PC-3 (cell line): ENCODE measurements around the gene PARD6B. TPM values are rescaled to one million over a fixed set of nuclear protein-coding genes. Genes with fewer than 3 reads are reported as not detected.
"Not testable (repeated sequence)": the region's sequence is repeated elsewhere in the genome, so short reads cannot be mapped to it uniquely, and the experiment has no call there.

Source experiments
- ATAC-seq: fragments of 200-7000 bp; cut with Tn5 transposase; 2 replicates; pipeline ENCODE4 v1.9.1; 2020; ENCODE audit warnings: mild to moderate bottlenecking, moderate library complexity
- BruUV-seq: library from RNA; stranded (reverse); fragments of 400-500 nt; replicated peaks from 2 replicates; lab custom pipeline; 2021; lab: Mats Ljungman, UMichigan
- CTCF ChIA-PET: fragments of 300-600 bp; sonication (Branson Sonifier 250); formaldehyde crosslinking; loops from one replicate; lab custom pipeline; 2022; ENCODE audit warnings: antibody characterized with exemption; lab: Charles Lee
- POLR2A ChIA-PET: fragments of 300-600 bp; sonication (Branson Sonifier 250); formaldehyde crosslinking; loops from one replicate; lab custom pipeline; 2022; ENCODE audit warnings: antibody characterized with exemption; ENCODE audit not compliant: unreplicated experiment; lab: Charles Lee
- DNase-seq: peaks from one replicate; pipeline ENCODE4 v3.0.0-alpha.2; 2015
- H2AFZ ChIP-seq: fragments of 300-600 bp; sonication (generic); 2 replicates; pipeline ENCODE4 v1.6.0; 2016; ENCODE audit warnings: antibody characterized with exemption, low read length
- H3F3A ChIP-seq: fragments of 300-600 bp; sonication (generic); one replicate; pipeline ENCODE4 v1.6.0; 2017; ENCODE audit warnings: antibody characterized with exemption, low read length, control low read depth, mild to moderate bottlenecking; ENCODE audit not compliant: unreplicated experiment
- H3K27ac ChIP-seq: fragments of 300-600 bp; sonication (generic); 2 replicates; pipeline ENCODE4 v1.5.1; 2016; ENCODE audit warnings: mild to moderate bottlenecking, low read length
- H3K27me3 ChIP-seq: fragments of 300-600 bp; sonication (generic); 2 replicates; pipeline ENCODE4 v1.6.1; 2016; ENCODE audit warnings: low read length, mixed read lengths
- H3K36me3 ChIP-seq: fragments of 300-600 bp; sonication (generic); 2 replicates; pipeline ENCODE4 v1.6.1; 2016; ENCODE audit warnings: low read depth, mixed run types, low read length, mixed read lengths
- H3K4me1 ChIP-seq: fragments of 300-600 bp; sonication (generic); 2 replicates; pipeline ENCODE4 v1.5.1; 2016; ENCODE audit warnings: low read length; ENCODE audit not compliant: insufficient read depth
- H3K4me2 ChIP-seq: fragments of 300-600 bp; sonication (generic); 2 replicates; pipeline ENCODE4 v1.6.0; 2016; ENCODE audit warnings: low read length
- H3K4me3 ChIP-seq: fragments of 300-600 bp; sonication (generic); 2 replicates; pipeline ENCODE4 v1.5.1; 2016; ENCODE audit warnings: mild to moderate bottlenecking, low read length, mixed read lengths
- H3K79me2 ChIP-seq: fragments of 300-600 bp; sonication (generic); 2 replicates; pipeline ENCODE4 v1.6.1; 2017; ENCODE audit warnings: low read length, mixed read lengths
- H3K9ac ChIP-seq: fragments of 300-600 bp; sonication (generic); 2 replicates; pipeline ENCODE4 v1.6.0; 2016; ENCODE audit warnings: mild to moderate bottlenecking, low read length
- H3K9me2 ChIP-seq: fragments of 300-600 bp; sonication (generic); replicated peaks from 2 replicates; pipeline ENCODE4 v1.6.1; 2016; ENCODE audit warnings: mixed run types, low read length, mixed read lengths
- H3K9me3 ChIP-seq: fragments of 300-600 bp; sonication (generic); 2 replicates; pipeline ENCODE4 v1.6.1; 2016; ENCODE audit warnings: low read length, mixed read lengths
- H4K20me1 ChIP-seq: fragments of 300-600 bp; sonication (generic); 2 replicates; pipeline ENCODE4 v1.6.1; 2016; ENCODE audit warnings: low read length, mixed read lengths
- CTCF ChIP-seq: fragments of 300-600 bp; sonication (generic); conservative IDR thresholded peaks from 2 replicates; pipeline ENCODE4 v1.5.1; 2017; ENCODE audit warnings: antibody characterized with exemption, low read depth, mild to moderate bottlenecking, low read length
- EZH2 ChIP-seq: fragments of 300-600 bp; sonication (generic); IDR thresholded peaks from one replicate; pipeline ENCODE4 v1.6.1; 2017; ENCODE audit warnings: antibody characterized with exemption, mild to moderate bottlenecking, low read length; ENCODE audit not compliant: unreplicated experiment
- EZH2phosphoT487 ChIP-seq: fragments of 300-600 bp; sonication (generic); IDR thresholded peaks from 2 replicates; pipeline ENCODE4 v1.6.1; 2018; ENCODE audit warnings: mild to moderate bottlenecking, antibody characterized with exemption, low read length, borderline replicate concordance
- intact Hi-C: fragments of 100-400 bp; cut with micrococcal nuclease; formaldehyde crosslinking; loops from 2 replicates; pipeline ENCODE4 v1.9.0; 2023
- total RNA-seq: library from RNA; depleted of rRNA; stranded (reverse); fragments of >200 nt; gene quantifications from 2 replicates; pipeline ENCODE4 v1.2.3, GENCODE V29; 2014

Gene PARD6B
- total RNA-seq, 1 experiment from 2014 or later = 4.3 TPM

- ChIA-PET CTCF (no interaction called here), POLR2A (interaction anchor here (0.7 kb wide), 1 partner anchor 385 kb away, joined by 6 read pairs; no protein-coding TSS in a partner anchor)
- Histone ChIP-seq H3K27me3 (no peaks in the 10 kb centered on the region), H2AFZ (no peak overlapping the region), H3K4me3 (no peak overlapping the region), H3K9me2 (no peaks in the 10 kb centered on the region), H3K36me3 (no peaks in the 10 kb centered on the region), H3K4me1 (no peaks in the 10 kb centered on the region), H3K79me2 (no peaks in the 10 kb centered on the region), H3F3A (no peaks in the 10 kb centered on the region), H3K4me2 (no peak overlapping the region), H4K20me1 (no peaks in the 10 kb centered on the region), H3K27ac (no peak overlapping the region), H3K9me3 (no peaks in the 10 kb centered on the region), H3K9ac (no peak overlapping the region)
- BruUV-seq = no TSS peak
- intact Hi-C loops = no loop called here
- DNase-seq (no peak), ATAC-seq (no peak)
- TF ChIP-seq EZH2 = no peak
- no peak for TF ChIP-seq CTCF
- TF ChIP-seq EZH2phosphoT487 = no peak
These were observed 44.9 kb downstream of the PARD6B start for GRCh38 chr20:50776122-50776817.

GRCh38 chr20:50777373-50777772 is 46.0 kb downstream of the PARD6B start:
- Histone ChIP-seq H3K4me3 (no peak overlapping the region), H4K20me1 (no peaks in the 10 kb centered on the region), H3K27ac (no peak overlapping the region), H3K79me2 (no peaks in the 10 kb centered on the region), H3F3A (no peaks in the 10 kb centered on the region), H3K9me3 (no peaks in the 10 kb centered on the region), H3K9ac (no peak overlapping the region), H3K36me3 (no peaks in the 10 kb centered on the region), H2AFZ (no peak overlapping the region), H3K4me2 (no peak overlapping the region), H3K4me1 (no peaks in the 10 kb centered on the region), H3K27me3 (no peaks in the 10 kb centered on the region), H3K9me2 (no peaks in the 10 kb centered on the region)
- TF ChIP-seq EZH2 (no peak), CTCF (no peak), EZH2phosphoT487 (no peak)
- intact Hi-C loops = no loop called here
- ChIA-PET CTCF (no interaction called here), POLR2A (no interaction called here)
- no peak for ATAC-seq
- DNase-seq = no peak
- BruUV-seq = no TSS peak

- H3K9me3 ChIP-seq, H3F3A ChIP-seq, H3K27ac ChIP-seq, BruUV-seq, H3K4me3 ChIP-seq, H4K20me1 ChIP-seq, H2AFZ ChIP-seq, H3K9ac ChIP-seq, ATAC-seq, CTCF ChIA-PET, H3K27me3 ChIP-seq, H3K4me2 ChIP-seq, H3K9me2 ChIP-seq, H3K4me1 ChIP-seq, DNase-seq, intact Hi-C loops, H3K36me3 ChIP-seq, H3K79me2 ChIP-seq: not testable (repeated sequence)
- POLR2A ChIA-PET = interaction anchor here (0.5 kb wide), 1 partner anchor 121 kb away, joined by 5 read pairs; no protein-coding TSS in a partner anchor
These were observed 47.6 kb downstream of the PARD6B start for GRCh38 chr20:50778994-50779393.
